ENCODE measurements around the gene PADI1.

DNA sequence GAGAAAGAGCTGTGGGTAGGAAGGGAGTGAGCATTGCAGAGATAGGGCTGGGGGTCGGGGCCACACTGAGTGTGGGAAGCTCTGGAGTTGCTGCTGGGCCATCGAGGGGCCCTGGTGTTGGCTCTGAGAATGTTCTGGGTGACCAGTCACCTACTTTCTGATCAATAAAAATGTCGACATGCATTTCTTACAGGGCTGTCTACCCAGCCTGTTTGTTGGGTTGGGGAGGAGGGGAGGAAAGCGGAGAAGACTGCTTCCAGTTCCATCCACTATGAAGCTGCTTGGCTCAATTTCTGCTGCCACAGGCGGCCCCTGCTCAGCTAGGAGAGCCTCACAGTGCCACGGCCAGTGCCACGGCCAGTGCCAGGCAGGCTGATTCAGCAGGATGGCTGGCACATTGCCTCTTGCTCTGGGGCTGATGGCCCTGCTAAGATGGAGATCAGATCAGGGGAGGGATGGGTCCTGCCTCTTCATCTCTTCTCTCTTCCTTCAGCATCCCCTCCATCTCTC lies 40.9 kb downstream of the PADI1 start:
- TF ChIP-seq GABPA (IDR thresholded peaks at IDR 0.05 in 1 of 2, conservative IDR thresholded peaks at IDR 0.05 in 1 of 2) (no peak), RAD21 (IDR thresholded peaks at IDR 0.05) (no peak), EGR1 (IDR thresholded peaks at IDR 0.05; ENCODE audit: low read depth in 2 of 2) (no peak), SP1 (IDR thresholded peaks at IDR 0.05) (no peak), YY1 (IDR thresholded peaks at IDR 0.05) (no peak), JUND (IDR thresholded peaks at IDR 0.05) (no peak), HNF4A (conservative IDR thresholded peaks at IDR 0.05) (no peak), TAF1 (conservative IDR thresholded peaks at IDR 0.05) (no peak)
- TF ChIP-seq, protein P1, sequence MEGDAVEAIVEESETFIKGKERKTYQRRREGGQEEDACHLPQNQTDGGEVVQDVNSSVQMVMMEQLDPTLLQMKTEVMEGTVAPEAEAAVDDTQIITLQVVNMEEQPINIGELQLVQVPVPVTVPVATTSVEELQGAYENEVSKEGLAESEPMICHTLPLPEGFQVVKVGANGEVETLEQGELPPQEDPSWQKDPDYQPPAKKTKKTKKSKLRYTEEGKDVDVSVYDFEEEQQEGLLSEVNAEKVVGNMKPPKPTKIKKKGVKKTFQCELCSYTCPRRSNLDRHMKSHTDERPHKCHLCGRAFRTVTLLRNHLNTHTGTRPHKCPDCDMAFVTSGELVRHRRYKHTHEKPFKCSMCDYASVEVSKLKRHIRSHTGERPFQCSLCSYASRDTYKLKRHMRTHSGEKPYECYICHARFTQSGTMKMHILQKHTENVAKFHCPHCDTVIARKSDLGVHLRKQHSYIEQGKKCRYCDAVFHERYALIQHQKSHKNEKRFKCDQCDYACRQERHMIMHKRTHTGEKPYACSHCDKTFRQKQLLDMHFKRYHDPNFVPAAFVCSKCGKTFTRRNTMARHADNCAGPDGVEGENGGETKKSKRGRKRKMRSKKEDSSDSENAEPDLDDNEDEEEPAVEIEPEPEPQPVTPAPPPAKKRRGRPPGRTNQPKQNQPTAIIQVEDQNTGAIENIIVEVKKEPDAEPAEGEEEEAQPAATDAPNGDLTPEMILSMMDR (IDR thresholded peaks at IDR 0.05; ENCODE audit: low read depth, low read length, missing input control): no peak
- TF ChIP-seq, protein P2, sequence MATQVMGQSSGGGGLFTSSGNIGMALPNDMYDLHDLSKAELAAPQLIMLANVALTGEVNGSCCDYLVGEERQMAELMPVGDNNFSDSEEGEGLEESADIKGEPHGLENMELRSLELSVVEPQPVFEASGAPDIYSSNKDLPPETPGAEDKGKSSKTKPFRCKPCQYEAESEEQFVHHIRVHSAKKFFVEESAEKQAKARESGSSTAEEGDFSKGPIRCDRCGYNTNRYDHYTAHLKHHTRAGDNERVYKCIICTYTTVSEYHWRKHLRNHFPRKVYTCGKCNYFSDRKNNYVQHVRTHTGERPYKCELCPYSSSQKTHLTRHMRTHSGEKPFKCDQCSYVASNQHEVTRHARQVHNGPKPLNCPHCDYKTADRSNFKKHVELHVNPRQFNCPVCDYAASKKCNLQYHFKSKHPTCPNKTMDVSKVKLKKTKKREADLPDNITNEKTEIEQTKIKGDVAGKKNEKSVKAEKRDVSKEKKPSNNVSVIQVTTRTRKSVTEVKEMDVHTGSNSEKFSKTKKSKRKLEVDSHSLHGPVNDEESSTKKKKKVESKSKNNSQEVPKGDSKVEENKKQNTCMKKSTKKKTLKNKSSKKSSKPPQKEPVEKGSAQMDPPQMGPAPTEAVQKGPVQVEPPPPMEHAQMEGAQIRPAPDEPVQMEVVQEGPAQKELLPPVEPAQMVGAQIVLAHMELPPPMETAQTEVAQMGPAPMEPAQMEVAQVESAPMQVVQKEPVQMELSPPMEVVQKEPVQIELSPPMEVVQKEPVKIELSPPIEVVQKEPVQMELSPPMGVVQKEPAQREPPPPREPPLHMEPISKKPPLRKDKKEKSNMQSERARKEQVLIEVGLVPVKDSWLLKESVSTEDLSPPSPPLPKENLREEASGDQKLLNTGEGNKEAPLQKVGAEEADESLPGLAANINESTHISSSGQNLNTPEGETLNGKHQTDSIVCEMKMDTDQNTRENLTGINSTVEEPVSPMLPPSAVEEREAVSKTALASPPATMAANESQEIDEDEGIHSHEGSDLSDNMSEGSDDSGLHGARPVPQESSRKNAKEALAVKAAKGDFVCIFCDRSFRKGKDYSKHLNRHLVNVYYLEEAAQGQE (IDR thresholded peaks at IDR 0.05): no peak

Data from liver (tissue), 3 donors.